GM23338 (cell line): ENCODE results near the gene HMG20B. TPM values are rescaled to one million over a fixed set of nuclear protein-coding genes. Genes with fewer than 3 reads are reported as not detected.

Source experiments
- ATAC-seq: fragments of 200-7000 bp; cut with Tn5 transposase; 3 replicates; pipeline ENCODE4 v1.9.1; 2020
- DNase-seq: peaks from one replicate; pipeline ENCODE4 v3.0.0-alpha.2; 2015; ENCODE audit warnings: low spot score
- H2AFZ ChIP-seq: fragments of 200-600 bp; sonication (generic); 2 replicates; pipeline ENCODE4 v1.8.0; 2016; ENCODE audit warnings: antibody characterized with exemption, mild to moderate bottlenecking, moderate library complexity
- H3F3A ChIP-seq: fragments of 200-600 bp; sonication (generic); replicated peaks from 2 replicates; pipeline ENCODE4 v1.8.0; 2017; ENCODE audit warnings: antibody characterized with exemption, mixed run types, low read depth
- H3K27ac ChIP-seq: fragments of 200-600 bp; sonication (generic); 2 replicates; pipeline ENCODE4 v1.6.1; 2016; ENCODE audit warnings: low read depth
- H3K27me3 ChIP-seq: fragments of 200-600 bp; sonication (generic); 2 replicates; pipeline ENCODE4 v1.8.0; 2016; ENCODE audit warnings: mild to moderate bottlenecking, mixed run types, moderate library complexity; ENCODE audit not compliant: insufficient read depth
- H3K36me3 ChIP-seq: fragments of 200-600 bp; sonication (generic); 2 replicates; pipeline ENCODE4 v1.8.0; 2016; ENCODE audit warnings: mild to moderate bottlenecking; ENCODE audit not compliant: insufficient read depth
- H3K4me1 ChIP-seq: fragments of 200-600 bp; sonication (generic); 2 replicates; pipeline ENCODE4 v1.8.0; 2016; ENCODE audit warnings: mild to moderate bottlenecking, moderate library complexity; ENCODE audit not compliant: insufficient read depth
- H3K4me2 ChIP-seq: fragments of 200-600 bp; sonication (generic); 2 replicates; pipeline ENCODE4 v1.7.1; 2017; ENCODE audit warnings: mixed run types
- H3K4me3 ChIP-seq: fragments of 200-600 bp; sonication (generic); 2 replicates; pipeline ENCODE4 v1.6.1; 2016; ENCODE audit warnings: mixed run types
- H3K79me2 ChIP-seq: fragments of 200-600 bp; sonication (generic); replicated peaks from 2 replicates; pipeline ENCODE4 v1.8.0; 2017; ENCODE audit warnings: mild to moderate bottlenecking; ENCODE audit not compliant: insufficient read depth
- H3K9me2 ChIP-seq: fragments of 200-600 bp; sonication (generic); 2 replicates; pipeline ENCODE4 v1.8.0; 2017; ENCODE audit not compliant: insufficient read depth
- H4K20me1 ChIP-seq: fragments of 200-600 bp; sonication (generic); replicated peaks from 2 replicates; pipeline ENCODE4 v1.8.0; 2017; ENCODE audit warnings: mild to moderate bottlenecking; ENCODE audit not compliant: insufficient read depth
- H3K27ac Mint-ChIP-seq: 2 replicates; pipeline ENCODE4 v1.8.0; 2020; ENCODE audit warnings: inconsistent platforms, mild to moderate bottlenecking, moderate library complexity, mixed read lengths
- H3K27me3 Mint-ChIP-seq: 3 replicates; pipeline ENCODE4 v1.8.0; 2022; ENCODE audit warnings: low read depth, mild to moderate bottlenecking, moderate library complexity, mixed read lengths, inconsistent platforms; ENCODE audit not compliant: insufficient read depth, poor library complexity
- H3K36me3 Mint-ChIP-seq: 3 replicates; pipeline ENCODE4 v1.8.0; 2021; ENCODE audit warnings: low read depth, mild to moderate bottlenecking, inconsistent platforms, moderate library complexity, mixed read lengths
- H3K4me1 Mint-ChIP-seq: 3 replicates; pipeline ENCODE4 v1.8.0; 2020; ENCODE audit warnings: mild to moderate bottlenecking, inconsistent platforms, mixed read lengths
- H3K4me3 Mint-ChIP-seq: 3 replicates; pipeline ENCODE4 v1.8.0; 2021; ENCODE audit warnings: moderate library complexity, mild to moderate bottlenecking, inconsistent platforms, mixed read lengths
- H3K9me3 Mint-ChIP-seq: 3 replicates; pipeline ENCODE4 v1.8.0; 2020; ENCODE audit warnings: moderate library complexity, mild to moderate bottlenecking, inconsistent platforms, mixed read lengths
- CREB1 ChIP-seq: fragments of 250-450 bp; sonication (Bioruptor Pico); IDR thresholded peaks from 2 replicates; pipeline ENCODE4 v1.5.0; 2020; ENCODE audit warnings: low read depth, mild to moderate bottlenecking, moderate library complexity
- CTCF ChIP-seq, 2 experiments: fragments of 200-600 bp in 1 of 2; sonication (generic) in 1 of 2; conservative IDR thresholded peaks; 2 replicates each; pipeline versions ENCODE4 v1.5.1 to v1.6.1; 2016 to 2017; ENCODE audit warnings: antibody characterized with exemption in 2 of 2, low read depth in 2 of 2, mild to moderate bottlenecking in 2 of 2, moderate library complexity in 1 of 2
- ETS1 ChIP-seq: IDR thresholded peaks from 2 replicates; pipeline ENCODE4 v1.6.1; 2016; ENCODE audit warnings: antibody characterized with exemption
- EZH2 ChIP-seq: fragments of 200-600 bp; sonication (generic); IDR thresholded peaks from one replicate; pipeline ENCODE4 v1.8.0; 2017; ENCODE audit warnings: antibody characterized with exemption, mild to moderate bottlenecking, low read depth; ENCODE audit not compliant: unreplicated experiment
- EZH2phosphoT487 ChIP-seq: fragments of 200-600 bp; sonication (generic); IDR thresholded peaks from one replicate; pipeline ENCODE4 v1.8.1; 2018; ENCODE audit warnings: antibody characterized with exemption; ENCODE audit not compliant: unreplicated experiment
- JUNB ChIP-seq: IDR thresholded peaks from one replicate; pipeline ENCODE4 v1.6.1; 2016; ENCODE audit warnings: antibody characterized with exemption; ENCODE audit not compliant: unreplicated experiment
- NANOG ChIP-seq: IDR thresholded peaks from 2 replicates; pipeline ENCODE4 v1.6.1; 2016; ENCODE audit warnings: antibody characterized with exemption, borderline replicate concordance
- POLR2AphosphoS5 ChIP-seq: IDR thresholded peaks from 2 replicates; pipeline ENCODE4 v1.6.1; 2016; ENCODE audit warnings: antibody characterized with exemption, low read depth
- REST ChIP-seq: IDR thresholded peaks from one replicate; pipeline ENCODE4 v1.6.1; 2018; ENCODE audit warnings: antibody characterized with exemption; ENCODE audit not compliant: unreplicated experiment
- STAT1 ChIP-seq: IDR thresholded peaks from one replicate; pipeline ENCODE4 v1.6.1; 2016; ENCODE audit warnings: antibody characterized with exemption; ENCODE audit not compliant: unreplicated experiment
- ZNF114 ChIP-seq: fragments of 250-450 bp; sonication (Bioruptor Pico); IDR thresholded peaks from 2 replicates; pipeline ENCODE4 v1.5.0; 2020; ENCODE audit warnings: mild to moderate bottlenecking, moderate library complexity
- ZNF331 ChIP-seq: fragments of 250-450 bp; sonication (Bioruptor Pico); IDR thresholded peaks from 2 replicates; pipeline ENCODE4 v1.5.0; 2020; ENCODE audit warnings: low read depth, mild to moderate bottlenecking, moderate library complexity
- ZNF462 ChIP-seq: fragments of 250-450 bp; sonication (Bioruptor Pico); IDR thresholded peaks from 2 replicates; pipeline ENCODE4 v1.5.0; 2020; ENCODE audit warnings: mild to moderate bottlenecking, moderate library complexity
- polyA plus RNA-seq: library from polyadenylated mRNA; unstranded; fragments of >200 nt; fragmentation: Nextera tagmentation; extraction: Ambion mirVana; gene quantifications from 2 replicates; pipeline ENCODE4 v1.2.1, GENCODE V29; 2016
- total RNA-seq: library from RNA; depleted of rRNA; stranded (reverse); fragments of >200 nt; shearing (Covaris generic); gene quantifications from 2 replicates; pipeline ENCODE4 v1.2.3, GENCODE V29; 2014

Gene HMG20B
- total and polyA plus RNA-seq, 2 experiments from 2014 or later = 74.1 to 130 TPM

DNA sequence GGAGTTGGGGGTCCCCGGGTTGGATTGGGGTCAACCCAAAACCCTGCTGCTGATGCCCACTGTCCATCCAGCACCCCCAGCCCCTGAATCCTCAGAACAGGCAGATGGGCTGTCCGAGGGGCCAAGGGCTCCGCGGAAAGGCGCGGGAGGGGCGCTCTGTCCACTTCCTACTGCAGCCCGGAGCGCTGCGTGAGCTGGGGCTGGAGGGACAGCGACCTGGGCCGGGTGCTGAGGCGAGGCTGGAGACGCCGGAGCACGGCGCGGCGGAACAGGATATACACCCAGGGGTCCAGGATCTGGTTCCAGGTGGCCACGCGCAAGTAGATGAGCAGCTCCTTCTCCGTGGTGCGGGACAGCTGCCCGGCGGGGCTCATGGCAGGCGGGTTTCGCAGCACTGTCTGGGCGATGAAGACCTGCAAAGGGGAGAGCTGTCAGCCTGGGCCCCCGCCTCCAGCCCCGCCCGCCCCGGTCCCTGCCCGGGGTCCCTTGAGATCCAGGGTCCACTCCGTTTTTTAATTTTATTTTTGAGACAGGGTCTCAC, 22.8 kb downstream of the HMG20B start:
- no peak overlapping the region for H3K4me2 ChIP-seq
- Mint-ChIP-seq H3K4me3 (no peak overlapping the region), H3K27me3 (peaks cover 8% of the 10 kb centered on the region), H3K9me3 (peaks cover 12% of the 10 kb centered on the region), H3K27ac (no peak overlapping the region), H3K4me1 (no peaks in the 10 kb centered on the region), H3K36me3 (no peaks in the 10 kb centered on the region; the same call in 2 of the 3 replicates)
- ATAC-seq (no peak), DNase-seq (no peak)
- H3F3A ChIP-seq = peaks cover 5% of the 10 kb centered on the region; the same call in 1 of the 2 replicates
- no peaks in the 10 kb centered on the region for H3K9me2 ChIP-seq
- H3K79me2 ChIP-seq = no peaks in the 10 kb centered on the region
- no peak overlapping the region for H3K4me3 ChIP-seq
- H3K27me3 ChIP-seq = peaks cover 7% of the 10 kb centered on the region; the same call in 1 of the 2 replicates
- no peaks in the 10 kb centered on the region for H3K36me3 ChIP-seq
- H4K20me1 ChIP-seq = no peaks in the 10 kb centered on the region
- H3K4me1 ChIP-seq = no peaks in the 10 kb centered on the region
- no peak overlapping the region for H3K27ac ChIP-seq
- TF ChIP-seq ZNF114 (CRISPR knock-in tag) (no peak), EZH2phosphoT487 (no peak), REST (no peak), CREB1 (CRISPR knock-in tag) (no peak), EZH2 (no peak), ZNF331 (CRISPR knock-in tag) (no peak), POLR2AphosphoS5 (no peak), STAT1 (no peak), ETS1 (no peak), NANOG (no peak), JUNB (no peak), CTCF (conservative IDR thresholded peaks at IDR 0.05; ENCODE audit: low read depth in 2 of 2) (no peak), ZNF462 (no peak)
- no peak overlapping the region for H2AFZ ChIP-seq
